ENCODE results near the gene HSPA2.
"Not testable (repeated sequence)": the region's sequence is repeated elsewhere in the genome, so short reads cannot be mapped to it uniquely, and the experiment has no call there.

HSPA2 gene

DNA sequence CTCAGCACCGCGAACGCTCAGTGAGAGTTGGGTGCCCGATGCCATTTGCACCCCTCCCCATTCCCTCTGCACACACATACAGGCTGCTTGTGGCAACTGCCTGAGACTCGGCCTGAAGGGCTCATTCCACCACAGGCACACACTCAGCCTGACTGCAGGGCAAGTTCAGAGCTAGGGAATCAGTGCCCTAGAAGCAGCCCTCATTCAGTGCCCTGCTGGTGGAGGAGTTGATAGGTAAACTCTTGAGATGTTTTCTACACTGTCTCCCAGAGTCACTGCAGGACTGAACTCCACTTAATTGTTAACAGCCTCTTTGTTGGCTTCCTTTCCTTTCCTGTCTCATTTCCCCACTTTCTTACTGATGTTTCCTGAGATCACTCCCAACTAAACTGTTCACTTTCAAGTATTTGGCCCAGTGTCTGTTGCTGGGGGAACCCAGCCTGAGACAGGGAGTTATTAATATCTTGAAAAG, 26.1 kb downstream of the HSPA2 start:
- DNase-seq = no peak

DNA sequence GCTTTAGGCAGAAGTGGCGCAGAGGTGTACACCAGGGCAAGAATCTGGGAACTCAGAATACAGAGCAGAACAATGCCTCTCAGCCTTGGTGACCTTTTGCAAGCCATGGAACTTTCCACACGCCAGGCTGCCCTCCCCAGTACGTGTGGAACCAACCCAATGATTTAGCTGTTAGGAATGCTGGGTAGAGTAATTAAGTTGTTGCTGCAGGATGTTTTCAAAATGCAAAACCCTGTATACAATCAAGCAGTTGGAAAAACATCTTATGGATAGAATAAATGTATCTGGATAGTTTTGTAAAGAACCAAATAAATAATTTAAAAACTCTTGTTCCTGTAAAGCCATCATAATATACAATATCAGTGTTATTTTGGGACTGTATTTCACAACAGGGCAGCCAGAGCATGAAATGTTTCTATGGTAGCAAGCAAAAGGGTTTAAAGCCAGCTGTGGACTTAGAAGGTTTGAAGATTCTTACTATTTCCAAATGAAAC, 28.6 kb downstream of the HSPA2 start:
- DNase-seq = no peak

- not testable (repeated sequence) for DNase-seq
Observed at GRCh38 chr14:64569646-64570045, 29.1 kb downstream of the HSPA2 start.

DNA sequence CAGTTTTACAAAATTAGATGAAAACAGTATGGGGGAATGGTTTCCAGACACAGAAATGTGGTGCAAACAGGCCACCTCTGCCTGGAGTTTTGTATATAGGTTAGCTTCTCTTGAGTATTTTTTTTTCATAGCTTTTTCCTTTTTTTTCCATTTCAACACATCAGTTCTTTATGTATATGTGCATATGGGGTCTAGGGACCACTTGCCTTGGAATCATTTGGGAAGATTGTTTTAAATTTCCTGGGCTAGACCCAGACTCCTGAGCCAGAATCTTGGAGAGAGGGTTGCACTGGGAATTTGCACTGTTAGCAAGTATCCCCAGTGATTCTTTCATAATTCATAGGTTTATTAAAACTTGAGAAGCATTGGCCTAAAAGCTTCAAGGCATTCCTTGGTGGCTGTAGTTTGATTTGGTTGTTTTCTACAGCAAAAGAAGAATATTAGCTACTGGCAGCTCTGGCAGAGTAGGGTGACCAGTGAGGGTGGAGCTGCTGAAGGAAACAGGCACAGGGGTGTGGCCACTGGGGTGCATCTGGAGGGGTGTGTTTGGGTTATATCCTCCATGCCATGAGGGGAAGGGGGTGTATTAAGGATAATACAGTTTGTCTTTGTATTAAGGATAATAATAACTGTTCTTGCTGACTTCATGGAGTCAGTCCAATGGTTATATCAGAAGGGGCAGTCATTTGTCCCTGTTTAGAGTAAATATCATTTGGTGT, 32.0 kb downstream of the HSPA2 start:
- no peak for DNase-seq

GRCh38 chr14:64573109-64573508, 32.6 kb downstream of the HSPA2 start:
- DNase-seq = no peak

DNA sequence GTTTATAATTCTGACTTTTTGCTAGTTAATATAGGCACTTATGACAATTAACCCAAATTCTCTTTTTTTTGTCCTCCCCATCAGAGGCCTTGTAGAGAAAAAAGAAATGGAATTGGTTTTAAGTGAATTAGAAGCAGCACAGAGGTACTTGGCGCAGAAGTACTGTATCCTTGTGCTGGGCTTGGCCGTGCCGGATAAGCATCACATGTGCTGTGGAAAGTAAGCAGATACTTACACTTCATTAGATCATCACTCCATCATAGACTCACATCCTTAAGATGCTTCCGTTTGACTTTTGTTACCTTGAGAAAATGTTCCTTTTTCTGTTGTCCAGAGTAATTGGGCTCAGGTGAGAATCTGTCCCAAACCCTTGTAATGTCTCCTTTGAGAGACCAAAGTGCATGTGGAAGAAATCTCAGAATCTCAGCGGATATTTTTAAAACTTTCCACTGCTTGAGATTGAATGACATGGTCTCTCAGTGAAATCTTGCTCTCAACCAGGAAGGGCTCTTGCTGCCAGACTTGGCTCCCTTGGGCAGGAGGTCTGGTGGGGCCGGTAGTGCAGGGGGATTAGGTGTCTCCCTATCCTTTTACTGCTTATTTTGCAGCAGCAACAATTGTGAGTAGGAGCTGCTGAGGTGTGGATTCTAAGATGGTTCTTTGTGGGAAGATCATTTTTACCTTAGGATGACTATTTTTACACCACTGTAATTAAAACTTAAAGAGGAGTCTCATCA, 34.0 kb downstream of the HSPA2 start:
- no peak for DNase-seq

- DNase-seq = no peak
Observed at GRCh38 chr14:64577211-64577610, 36.7 kb downstream of the HSPA2 start.

- DNase-seq = no peak
Observed at GRCh38 chr14:64580467-64580866, 39.9 kb downstream of the HSPA2 start.

- no peak for DNase-seq
Observed at GRCh38 chr14:64581363-64581762, 40.8 kb downstream of the HSPA2 start.

DNA sequence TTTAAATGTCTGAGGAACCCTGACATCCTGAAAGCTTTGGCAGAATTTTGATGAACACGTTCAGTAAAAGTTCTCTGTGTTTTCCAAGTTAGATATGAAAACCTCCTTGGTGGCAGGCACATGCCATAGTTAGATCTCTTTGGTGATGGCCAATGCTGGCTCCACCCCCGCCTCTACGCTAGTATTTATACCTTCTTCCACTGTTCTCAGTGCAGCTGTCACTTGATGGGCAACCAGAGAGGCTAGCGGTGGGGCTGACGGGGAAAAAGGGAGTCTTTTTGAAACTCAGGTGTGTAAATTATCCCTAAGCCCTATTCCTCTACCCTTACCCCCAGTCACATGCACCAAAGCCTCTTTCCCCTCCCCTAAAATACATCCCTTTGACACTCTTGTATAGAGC, 41.3 kb downstream of the HSPA2 start:
- DNase-seq = no peak

DNA sequence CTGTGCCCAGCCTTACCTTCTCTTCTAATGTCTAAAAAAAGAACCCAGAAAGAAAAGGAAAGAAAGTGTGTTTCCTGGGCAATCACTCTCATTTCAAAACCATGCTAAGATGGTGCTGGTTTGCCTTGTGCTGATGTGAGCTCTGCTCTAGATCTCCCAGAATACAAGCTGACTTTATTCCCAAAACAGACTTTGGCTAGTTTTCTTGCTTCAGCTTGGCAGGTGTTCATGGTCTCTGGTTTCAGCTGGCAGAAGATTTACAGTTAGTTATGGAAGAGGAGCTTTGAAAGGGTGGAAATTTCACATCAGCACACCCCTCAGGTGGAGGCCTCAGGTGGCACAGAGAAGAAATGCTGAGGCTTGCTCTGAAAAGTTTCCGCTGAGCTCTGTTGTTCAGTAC, 43.6 kb downstream of the HSPA2 start:
- DNase-seq = no peak

- DNase-seq = no peak
Observed at GRCh38 chr14:64591809-64592208, 51.3 kb downstream of the HSPA2 start.

Measured in NCI-H1930 (cell line).